ES-I3 (cell line): Measurements from ENCODE around the gene MRPL9.
"Not testable (repeated sequence)": the region's sequence is repeated elsewhere in the genome, so short reads cannot be mapped to it uniquely, and the experiment has no call there.

Experiments
- H3K36me3 ChIP-seq: 2 replicates; pipeline ENCODE4 v1.6.1; 2013; ENCODE audit warnings: mild to moderate bottlenecking, low read length, control low read depth, moderate library complexity; ENCODE audit not compliant: insufficient read depth
- H3K4me1 ChIP-seq: 2 replicates; pipeline ENCODE4 v1.6.1; 2013; ENCODE audit warnings: mild to moderate bottlenecking, control low read depth, low read length; ENCODE audit not compliant: insufficient read depth
- H3K9ac ChIP-seq: 2 replicates; pipeline ENCODE4 v1.6.1; 2013; ENCODE audit warnings: low read depth, mild to moderate bottlenecking, low read length, moderate library complexity
- H3K9me3 ChIP-seq: 2 replicates; pipeline ENCODE4 v1.6.1; 2013; ENCODE audit warnings: mild to moderate bottlenecking, low read length, moderate library complexity; ENCODE audit not compliant: control insufficient read depth, insufficient read depth

Gene MRPL9

DNA sequence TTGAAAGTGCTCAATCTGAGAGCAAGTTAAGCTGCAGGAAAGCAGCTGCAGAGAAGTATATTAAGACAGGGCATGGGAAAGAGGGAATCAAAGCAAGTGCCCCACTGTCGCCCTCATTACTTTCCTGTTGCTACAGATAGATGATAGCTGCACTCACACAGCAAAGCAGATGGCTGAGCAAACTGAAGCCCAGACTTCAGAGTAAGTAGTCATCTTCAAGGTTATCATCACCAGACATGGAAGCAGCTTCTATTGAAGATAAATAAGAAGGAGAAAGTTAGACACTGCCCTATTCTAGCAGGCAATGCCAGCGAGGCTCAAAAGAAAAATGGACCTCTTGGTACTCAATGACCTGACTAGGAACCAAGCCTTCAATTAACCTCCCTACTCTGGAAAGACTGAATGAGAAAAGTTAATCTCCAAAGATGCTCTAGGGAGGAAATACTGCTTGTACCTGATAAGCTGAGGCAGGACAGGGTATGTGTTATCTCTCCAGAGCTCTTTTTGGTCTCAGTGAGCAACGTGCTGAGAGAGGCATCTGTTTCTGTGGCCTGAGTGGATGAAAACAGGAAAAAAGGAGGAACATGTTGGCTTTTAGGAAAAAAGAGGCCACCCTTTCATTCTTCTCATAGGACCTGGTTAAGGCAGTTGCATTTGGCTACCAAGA lies 11.1 kb upstream of the MRPL9 start:
- Histone ChIP-seq H3K9me3 (no peaks in the 10 kb centered on the region), H3K9ac (no peak overlapping the region), H3K4me1 (peaks cover 5% of the 10 kb centered on the region; the same call in 1 of the 2 replicates), H3K36me3 (peaks cover 3% of the 10 kb centered on the region; the same call in 1 of the 2 replicates)

DNA sequence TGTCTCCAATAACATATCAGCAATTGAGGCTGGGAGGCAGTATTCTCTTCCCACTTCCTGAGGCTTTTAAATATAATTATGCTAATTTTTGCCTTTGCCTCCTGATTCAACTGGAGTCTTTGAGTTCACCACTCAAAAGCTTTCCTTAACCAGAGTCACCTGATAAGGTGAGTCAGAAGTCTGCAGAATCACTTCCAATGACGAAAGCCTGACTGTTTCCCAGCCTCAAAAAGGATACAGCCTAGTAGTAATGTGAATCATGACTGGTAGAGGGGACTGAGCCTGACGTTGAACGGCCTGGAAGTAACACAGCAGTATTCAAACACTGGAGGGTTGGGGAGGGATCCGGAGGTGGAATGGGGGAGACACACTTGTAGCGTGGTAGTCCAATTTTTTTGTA lies 10.4 kb upstream of the MRPL9 start:
- Histone ChIP-seq H3K4me1 (peaks cover 5% of the 10 kb centered on the region; the same call in 1 of the 2 replicates), H3K36me3 (peaks cover 3% of the 10 kb centered on the region; the same call in 1 of the 2 replicates), H3K9me3 (no peaks in the 10 kb centered on the region), H3K9ac (no peak overlapping the region)

DNA sequence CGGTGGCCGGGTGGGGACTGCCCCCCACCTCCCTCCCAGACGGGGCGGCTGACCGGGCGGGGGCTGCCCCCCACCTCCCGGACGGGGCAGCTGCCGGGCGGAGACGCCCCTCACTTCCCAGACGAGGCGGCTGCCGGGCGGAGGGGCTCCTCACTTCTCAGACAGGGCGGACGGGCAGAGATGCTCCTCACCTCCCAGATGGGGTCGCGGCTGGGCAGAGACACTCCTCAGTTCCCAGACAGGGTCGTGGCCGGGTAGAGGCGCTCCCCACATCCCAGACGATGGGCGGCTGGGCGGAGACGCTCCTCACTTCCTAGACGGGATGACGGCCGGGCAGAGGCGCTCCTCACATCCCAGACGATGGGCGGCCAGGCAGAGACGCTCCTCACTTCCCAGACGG lies 6.0 kb upstream of the MRPL9 start:
- H3K9ac ChIP-seq, H3K4me1 ChIP-seq, H3K36me3 ChIP-seq, H3K9me3 ChIP-seq: not testable (repeated sequence)

DNA sequence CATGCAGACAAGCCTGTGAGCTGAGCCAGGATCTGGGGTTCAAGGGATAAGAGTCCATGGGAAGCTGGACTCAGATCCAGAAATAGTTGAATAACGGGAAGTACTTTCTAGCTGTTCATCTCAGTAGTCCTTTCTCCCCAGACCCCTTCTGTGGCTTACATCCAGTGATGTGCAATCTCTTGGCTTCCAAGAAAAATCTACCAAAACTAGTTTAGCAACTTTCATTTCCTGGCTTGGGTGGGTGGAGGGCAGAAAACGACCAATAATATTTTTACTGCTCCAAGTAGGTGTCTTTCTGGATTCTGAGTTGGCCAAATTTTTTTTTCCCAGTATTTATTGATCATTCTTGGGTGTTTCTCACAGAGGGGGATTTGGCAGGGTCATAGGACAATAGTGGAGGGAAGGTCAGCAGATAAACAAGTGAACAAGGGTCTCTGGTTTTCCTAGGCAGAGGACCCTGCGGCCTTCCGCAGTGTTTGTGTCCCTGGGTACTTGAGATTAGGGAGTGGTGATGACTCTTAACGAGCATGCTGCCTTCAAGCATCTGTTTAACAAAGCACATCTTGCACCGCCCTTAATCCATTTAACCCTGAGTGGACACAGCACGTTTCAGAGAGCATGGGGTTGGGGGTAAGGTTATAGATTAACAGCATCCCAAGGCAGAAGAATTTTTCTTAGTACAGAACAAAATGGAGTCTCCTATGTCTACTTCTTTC lies 5.2 kb upstream of the MRPL9 start:
- not testable (repeated sequence) for H3K36me3 ChIP-seq, H3K4me1 ChIP-seq, H3K9ac ChIP-seq, H3K9me3 ChIP-seq

DNA sequence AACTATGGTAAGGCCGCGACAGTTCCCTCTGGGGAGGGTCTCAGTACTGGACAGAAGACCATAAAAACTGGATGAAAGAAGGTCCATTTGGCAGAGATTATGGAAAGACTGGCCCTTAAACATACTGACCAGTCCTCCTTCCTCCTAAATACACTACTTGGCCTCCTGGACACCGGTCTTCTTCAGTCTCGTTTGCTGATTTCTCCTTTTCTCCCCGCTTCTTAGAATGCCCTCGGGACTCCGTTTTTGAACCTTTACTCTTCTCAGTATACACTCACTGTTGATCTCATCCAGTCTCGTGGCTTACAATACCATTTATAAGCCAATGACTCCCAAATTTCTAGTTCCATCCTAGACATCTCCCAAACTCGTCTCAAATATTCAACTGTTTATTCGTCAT lies 694 bp upstream of the MRPL9 start:
- peaks cover 18% of the 10 kb centered on the region for H3K36me3 ChIP-seq
- H3K9ac ChIP-seq = peak overlapping the region; percentile 81
- no peaks in the 10 kb centered on the region for H3K9me3 ChIP-seq
- H3K4me1 ChIP-seq = no peaks in the 10 kb centered on the region

DNA sequence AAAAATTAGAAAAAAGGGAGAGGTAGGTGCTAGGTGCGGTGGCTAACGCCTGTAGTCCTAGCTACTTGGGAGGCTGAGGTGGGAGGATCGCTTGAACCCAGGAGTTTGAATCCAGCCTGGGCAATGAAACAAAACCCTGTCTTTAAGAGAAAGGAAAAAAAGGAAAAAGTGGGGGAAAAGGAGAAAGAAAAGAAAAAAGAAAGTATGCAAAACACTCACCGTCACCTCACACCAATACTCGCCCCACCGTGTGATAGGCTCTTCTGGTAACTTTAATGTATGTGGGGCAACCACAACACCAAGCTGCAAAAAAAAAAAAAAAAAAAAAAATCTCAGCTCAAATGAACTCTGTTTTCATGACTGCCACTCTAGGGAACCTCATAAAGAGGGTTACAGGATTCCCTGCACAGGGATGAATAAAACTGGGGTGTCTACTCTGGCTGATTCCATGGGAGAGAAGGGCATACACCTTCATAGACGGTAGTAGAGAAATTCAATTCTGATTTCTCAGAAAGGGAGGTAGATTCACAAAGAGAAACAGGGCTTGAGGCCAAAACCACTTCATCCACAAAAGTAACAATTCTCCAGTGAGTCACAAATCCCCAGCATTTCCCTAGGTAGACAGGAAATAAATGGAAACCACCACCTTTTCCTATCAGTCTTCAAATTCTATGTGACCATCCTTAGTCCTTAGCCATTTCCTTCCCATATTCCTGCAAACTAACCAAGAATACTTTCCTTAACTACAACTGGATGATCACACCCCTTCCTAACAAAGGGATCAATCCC lies 2.5 kb downstream of the MRPL9 start:
- H3K4me1 ChIP-seq = no peaks in the 10 kb centered on the region
- H3K36me3 ChIP-seq = peaks cover 18% of the 10 kb centered on the region
- H3K9ac ChIP-seq = no peak overlapping the region
- H3K9me3 ChIP-seq = no peaks in the 10 kb centered on the region

DNA sequence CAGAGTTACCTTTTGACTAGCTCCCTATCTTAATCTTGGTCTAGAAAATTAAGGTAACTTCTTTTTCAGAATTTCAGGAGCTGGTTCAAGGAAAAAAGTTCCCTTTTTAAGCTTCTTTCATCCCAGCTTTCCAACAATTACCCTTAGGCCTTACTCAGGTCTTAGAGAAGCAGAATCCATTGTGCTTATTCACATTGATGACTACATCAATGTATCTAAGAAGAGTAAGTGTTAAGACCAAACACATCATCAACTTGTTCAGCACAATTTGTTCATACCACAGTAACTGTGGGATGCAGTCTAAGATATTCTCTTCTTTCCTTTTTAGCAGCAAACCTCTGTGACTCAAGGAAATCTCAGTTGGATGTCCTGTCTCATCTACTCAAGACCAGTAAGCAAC lies 4.1 kb downstream of the MRPL9 start:
- Histone ChIP-seq H3K4me1 (no peaks in the 10 kb centered on the region), H3K9me3 (no peaks in the 10 kb centered on the region), H3K36me3 (peaks cover 18% of the 10 kb centered on the region), H3K9ac (no peak overlapping the region)

DNA sequence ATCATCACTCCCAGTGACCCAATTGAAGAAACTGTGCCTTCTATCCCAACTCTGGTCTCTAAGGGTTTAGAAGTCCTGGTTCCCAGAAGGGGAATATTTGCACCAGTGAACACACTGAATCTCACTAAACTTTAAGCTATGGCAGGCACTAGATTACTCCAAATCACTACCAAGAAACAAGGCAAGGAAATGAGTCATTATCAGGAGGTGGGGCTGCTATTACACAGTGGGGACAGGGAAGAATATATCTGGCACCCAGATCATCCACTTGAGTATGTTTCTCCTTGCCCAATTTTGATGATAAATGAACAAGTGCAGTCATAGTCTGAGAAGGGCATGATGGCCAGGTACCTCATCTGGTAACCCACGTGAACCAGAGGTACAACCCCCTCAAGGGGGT lies 7.0 kb downstream of the MRPL9 start:
- Histone ChIP-seq H3K4me1 (no peaks in the 10 kb centered on the region), H3K36me3 (peaks cover 14% of the 10 kb centered on the region), H3K9me3 (no peaks in the 10 kb centered on the region), H3K9ac (no peak overlapping the region)

DNA sequence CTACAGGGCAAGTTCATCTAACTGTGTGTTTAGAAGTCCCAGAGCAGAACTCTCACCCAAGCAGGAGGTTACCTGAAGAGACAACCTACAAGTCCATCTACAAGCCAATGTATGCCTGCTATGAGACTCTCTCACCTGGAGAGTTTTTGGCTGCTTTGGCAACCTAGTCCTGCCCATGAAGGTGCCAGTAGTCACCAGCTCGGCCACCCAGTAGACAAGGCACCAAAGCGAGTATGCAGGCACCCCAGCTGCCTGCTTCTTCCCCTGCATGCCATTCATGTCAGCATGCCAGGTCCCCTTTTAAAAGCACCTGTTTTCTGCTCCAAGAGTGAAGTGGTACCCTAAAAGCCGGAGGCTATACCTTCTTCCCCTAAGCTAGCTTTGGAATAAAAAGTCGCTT lies 21.8 kb downstream of the MRPL9 start:
- H3K9me3 ChIP-seq = peaks cover 3% of the 10 kb centered on the region; the same call in 1 of the 2 replicates
- no peak overlapping the region for H3K9ac ChIP-seq

DNA sequence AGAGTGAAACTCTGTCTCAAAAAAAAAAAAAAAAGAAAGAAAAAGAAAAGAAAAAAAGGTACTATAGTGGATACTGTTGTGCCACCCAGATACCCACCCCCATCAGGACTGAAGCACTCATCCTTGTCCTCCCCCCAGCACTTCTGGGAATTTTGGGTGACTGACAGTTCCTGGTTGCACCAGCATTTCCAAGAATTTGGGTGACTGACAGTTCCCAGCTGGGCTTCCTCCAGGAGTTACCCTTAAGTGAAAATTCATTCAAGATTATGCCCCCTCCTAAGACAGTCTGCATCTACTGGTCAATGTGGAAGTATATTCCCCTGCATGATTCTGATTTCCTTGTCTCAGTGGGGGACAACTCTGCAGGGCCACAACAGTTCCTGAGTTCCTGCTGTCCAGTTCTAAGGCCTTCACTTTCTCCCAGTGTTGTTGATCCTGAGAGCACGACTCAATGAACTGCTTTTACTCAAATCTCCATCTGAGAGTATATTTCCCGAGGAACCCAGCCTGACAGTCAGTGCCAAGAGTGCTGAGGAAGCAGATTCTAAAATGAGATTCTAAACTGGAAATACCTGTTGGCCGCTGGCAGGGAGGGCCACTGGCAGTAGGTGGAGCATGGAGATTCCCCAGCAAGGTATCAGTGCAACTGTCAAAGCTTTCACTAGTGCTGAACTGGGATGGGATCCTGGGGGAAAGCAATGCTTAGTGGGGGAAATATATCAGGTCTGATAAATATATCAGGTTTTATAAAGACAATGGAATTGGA lies 23.5 kb downstream of the MRPL9 start:
- Histone ChIP-seq H3K9me3 (peaks cover 3% of the 10 kb centered on the region; the same call in 1 of the 2 replicates), H3K4me1 (no peaks in the 10 kb centered on the region), H3K9ac (no peak overlapping the region), H3K36me3 (no peaks in the 10 kb centered on the region)

More for the DNA sequence above, 21.8 kb downstream of the MRPL9 start:
- no peaks in the 10 kb centered on the region for H3K4me1 ChIP-seq
- no peaks in the 10 kb centered on the region for H3K36me3 ChIP-seq

DNA sequence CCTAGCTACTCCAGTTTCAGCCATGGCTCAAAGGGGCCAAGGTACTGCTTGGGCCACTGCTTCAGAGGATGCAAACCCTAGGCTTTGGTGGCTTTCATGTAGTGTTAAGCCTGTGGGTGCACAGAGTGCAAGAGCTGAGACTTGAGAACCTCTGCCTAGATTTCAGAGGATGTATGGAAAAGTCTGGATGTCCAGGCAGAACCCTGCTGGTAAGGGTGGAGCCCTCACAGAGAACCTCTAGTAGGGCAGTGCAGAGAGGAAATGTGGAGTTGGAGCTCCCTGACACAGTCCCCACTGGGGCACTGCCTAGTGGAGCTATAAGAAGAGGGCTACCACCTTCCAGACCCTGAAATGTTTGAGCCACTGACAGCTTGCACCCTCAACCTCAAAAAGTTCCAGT lies 25.8 kb downstream of the MRPL9 start:
- Histone ChIP-seq H3K9ac (no peak overlapping the region), H3K9me3 (peaks cover 3% of the 10 kb centered on the region; the same call in 1 of the 2 replicates), H3K4me1 (no peaks in the 10 kb centered on the region), H3K36me3 (no peaks in the 10 kb centered on the region)

DNA sequence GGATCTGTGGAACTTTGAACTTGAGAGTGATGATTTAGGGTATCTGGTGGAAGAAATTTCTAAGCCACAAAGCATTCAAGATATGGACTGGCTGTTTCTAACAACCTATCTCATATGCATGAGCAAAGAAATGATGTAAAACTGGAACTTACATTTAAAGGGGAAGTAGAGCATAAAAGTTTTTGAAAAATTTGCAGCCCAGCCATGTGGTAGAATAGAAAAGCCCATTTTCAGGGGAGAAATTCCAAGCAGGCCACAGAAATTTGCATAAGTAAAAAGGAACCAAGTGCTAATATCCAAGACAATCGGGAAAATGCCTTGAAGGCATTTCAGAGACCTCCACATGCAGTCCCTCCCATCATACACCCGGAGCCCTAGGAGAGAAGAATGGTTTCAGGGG lies 26.3 kb downstream of the MRPL9 start:
- H3K36me3 ChIP-seq = no peaks in the 10 kb centered on the region
- no peak overlapping the region for H3K9ac ChIP-seq
- peaks cover 3% of the 10 kb centered on the region; the same call in 1 of the 2 replicates for H3K9me3 ChIP-seq
- H3K4me1 ChIP-seq = no peaks in the 10 kb centered on the region

DNA sequence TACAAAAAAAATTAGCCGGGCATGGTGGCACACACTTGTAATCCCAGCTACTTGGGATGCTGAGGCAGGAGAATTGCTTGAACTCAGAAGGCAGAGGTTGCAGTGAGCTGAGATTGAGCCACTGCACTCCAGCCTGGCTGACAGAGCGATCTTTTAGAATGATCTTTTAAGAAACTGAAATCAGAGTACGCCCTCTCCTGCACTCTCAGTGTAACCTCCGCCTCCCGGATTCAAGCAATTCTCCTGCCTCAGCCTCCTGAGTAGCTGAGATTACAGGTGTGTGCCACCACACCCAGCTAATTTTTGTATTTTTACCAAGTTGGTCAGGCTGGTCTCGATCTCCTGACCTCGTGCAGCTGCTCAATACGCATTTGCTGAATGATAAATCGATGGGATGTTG lies 29.3 kb downstream of the MRPL9 start:
- not testable (repeated sequence) for H3K4me1 ChIP-seq, H3K36me3 ChIP-seq, H3K9me3 ChIP-seq, H3K9ac ChIP-seq

DNA sequence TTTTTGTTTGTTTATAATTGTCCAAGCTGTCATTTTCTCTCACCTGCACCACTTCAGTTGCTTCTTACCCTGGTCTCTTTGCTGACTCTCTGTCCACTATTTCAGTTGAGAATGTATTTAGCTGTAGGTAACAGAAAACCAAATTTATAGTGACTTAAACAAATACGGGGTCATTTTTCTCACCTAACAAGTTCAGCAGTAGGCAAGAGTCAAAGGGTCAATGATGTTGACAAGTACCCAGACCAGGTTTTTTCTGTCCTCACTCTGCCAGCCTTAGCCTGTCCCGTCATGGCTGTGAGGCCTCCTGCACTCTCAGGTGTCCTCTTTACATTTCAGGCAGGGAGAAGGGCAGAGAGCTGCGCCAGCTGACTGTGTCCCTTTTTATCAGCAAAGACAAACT lies 30.2 kb downstream of the MRPL9 start:
- Histone ChIP-seq H3K9ac (no peak overlapping the region), H3K9me3 (peaks cover under 1% of the 10 kb centered on the region; the same call in 1 of the 2 replicates), H3K36me3 (no peaks in the 10 kb centered on the region), H3K4me1 (peaks cover 11% of the 10 kb centered on the region)
